Esophagus muscularis mucosa (tissue), 4 donors: Measurements from ENCODE around the gene EXOC3. TPM values are rescaled to one million over a fixed set of nuclear protein-coding genes. Genes with fewer than 3 reads are reported as not detected.

Source experiments
- DNase-seq: peaks from one replicate; pipeline ENCODE4 v3.0.0-alpha.2; 2017; ENCODE audit errors: extremely low spot score
- H3K27ac ChIP-seq, 4 donors: fragments of 200-600 bp; sonication (generic); replicated peaks in 1 of 4; 1 replicate in 3 of 4; 2 replicates in 1 of 4; pipeline ENCODE4 v1.5.1; 2016 to 2019; ENCODE audit warnings: mild to moderate bottlenecking in 1 of 4
- H3K27me3 ChIP-seq, 4 donors: fragments of 200-600 bp; sonication (generic); one replicate each; pipeline versions ENCODE4 v1.5.1 to v1.6.0; 2016 to 2019
- H3K36me3 ChIP-seq, 4 donors: fragments of 200-600 bp; sonication (generic); one replicate each; pipeline ENCODE4 v1.5.1; 2016 to 2019
- H3K4me1 ChIP-seq, 4 donors: fragments of 200-600 bp; sonication (generic); one replicate each; pipeline ENCODE4 v1.5.1; 2016 to 2019
- H3K4me3 ChIP-seq, 4 donors: fragments of 200-600 bp; sonication (generic); 1 replicate in 2 of 4; 2 replicates in 2 of 4; pipeline ENCODE4 v1.5.1; 2016 to 2019; ENCODE audit warnings: mild to moderate bottlenecking in 4 of 4, moderate library complexity in 1 of 4
- H3K9me3 ChIP-seq, 4 donors: fragments of 200-600 bp; sonication (generic); 1 replicate in 3 of 4; 2 replicates in 1 of 4; pipeline ENCODE4 v1.5.1; 2016 to 2019
- CTCF ChIP-seq, 3 experiments: fragments of 200-600 bp in 2 of 3; fragments of 450-650 bp in 1 of 3; sonication (generic) in 2 of 3; IDR thresholded peaks; one replicate each; pipeline ENCODE4 v1.5.1; 2017 to 2019; ENCODE audit warnings: antibody characterized with exemption in 3 of 3, mild to moderate bottlenecking in 2 of 3, moderate library complexity in 1 of 3
- EP300 ChIP-seq: sonication (generic); formaldehyde crosslinking; IDR thresholded peaks from one replicate; pipeline ENCODE4 v1.6.1; 2017; ENCODE audit warnings: antibody characterized with exemption
- POLR2A ChIP-seq: fragments of 450-650 bp; IDR thresholded peaks from one replicate; pipeline ENCODE4 v1.6.1; 2017; ENCODE audit warnings: antibody characterized with exemption, moderate library complexity, mild to moderate bottlenecking, low read depth
- POLR2AphosphoS5 ChIP-seq, 2 donors: sonication (generic); formaldehyde crosslinking; IDR thresholded peaks; one replicate each; pipeline ENCODE4 v1.6.1; 2017; ENCODE audit warnings: antibody characterized with exemption in 2 of 2
- WGBS: methylation state at CpG from one replicate; pipeline ENCODE4 v1.1.5; 2018; 5-methylcytosine and 5-hydroxymethylcytosine counted together
- intact Hi-C: fragments of 100-400 bp; cut with DNase I; formaldehyde crosslinking; loops from one replicate; pipeline ENCODE4 v1.15.1; 2023
- total RNA-seq, 4 donors: library from RNA; depleted of rRNA; stranded (reverse); fragments of >200 nt; gene quantifications; one replicate each; pipeline versions ENCODE4 v1.1.0 to v1.2.1, GENCODE V29; 2016

Gene EXOC3
- total RNA-seq, 4 donors from 2014 or later = 48.6 to 82.1 (median 59.3) TPM

GRCh38 chr5:516338-516925, 73.5 kb downstream of the EXOC3 start:
- WGBS = 86% methylated on average over 9 of the region's 10 CpGs
- Histone ChIP-seq H3K9me3 (no peaks in the 10 kb centered on the region), H3K36me3 (no peaks in the 10 kb centered on the region), H3K27ac (no peak overlapping the region), H3K27me3 (peaks cover 0 to 89% (median 5%) of the 10 kb centered on the region in 4 donors), H3K4me3 (no peak overlapping the region), H3K4me1 (no peaks in the 10 kb centered on the region)
- no peak for DNase-seq
- no peak for TF ChIP-seq EP300
- TF ChIP-seq POLR2A = no peak
- no peak for TF ChIP-seq CTCF (IDR thresholded peaks at IDR 0.05)
- no peak for TF ChIP-seq POLR2AphosphoS5 (IDR thresholded peaks at IDR 0.05)
- intact Hi-C loops = no loop called here

Other genes starting within 250 kb of the EXOC3 start
- 10 to 100 TPM in 2 of 4 donors, 1 to 10 TPM in 2; 5.8 to 11.9 (median 8.6) TPM for gene CCDC127, start 225.0 kb upstream of the EXOC3 start, total RNA-seq
- gene SDHA, start 224.9 kb upstream of the EXOC3 start, total RNA-seq = 100 to 1,000 TPM in 3 of 4 donors, 10 to 100 TPM in 1; 86.0 to 150 (median 115) TPM
- gene PDCD6, start 171.5 kb upstream of the EXOC3 start, total RNA-seq = 10 to 100 TPM; 38.6 to 66.1 (median 56.9) TPM
- 1 to 10 TPM in 2 of 4 donors, under 1 TPM in 2; 0.33 to 5.5 (median 0.86) TPM for gene AHRR, start 121.5 kb upstream of the EXOC3 start, total RNA-seq
- 1 to 10 TPM; 1.7 to 5.0 (median 2.8) TPM for gene SLC9A3, start 81.3 kb downstream of the EXOC3 start, total RNA-seq
- gene CEP72, start 169.2 kb downstream of the EXOC3 start, total RNA-seq = 1 to 10 TPM in 3 of 4 donors, under 1 TPM in 1; 0.83 to 1.8 (median 1.5) TPM